Uterus (tissue), 4 donors: Measurements from ENCODE around the gene FPR1. TPM values are rescaled to one million over a fixed set of nuclear protein-coding genes. Genes with fewer than 3 reads are reported as not detected.

Source experiments
- DNase-seq, 2 donors: peaks; one replicate each; pipeline ENCODE4 v3.0.0-alpha.2; 2019 to 2020
- H3K27ac ChIP-seq, 2 donors: fragments of 200-600 bp; sonication (generic); 1 replicate in 1 of 2; 2 replicates in 1 of 2; pipeline ENCODE4 v1.5.1; 2016 to 2018
- H3K27me3 ChIP-seq, 2 donors: fragments of 200-600 bp; sonication (generic); one replicate each; pipeline ENCODE4 v1.5.1; 2018 to 2019; ENCODE audit warnings: control low read depth in 1 of 2
- H3K36me3 ChIP-seq, 2 donors: fragments of 200-600 bp; sonication (generic); one replicate each; pipeline ENCODE4 v1.5.1; 2019; ENCODE audit warnings: control low read depth in 1 of 2
- H3K4me1 ChIP-seq, 2 donors: fragments of 200-600 bp; sonication (generic); one replicate each; pipeline ENCODE4 v1.5.1; 2018 to 2019; ENCODE audit warnings: control low read depth in 1 of 2
- H3K4me3 ChIP-seq, 2 donors: fragments of 200-600 bp; sonication (generic); 1 replicate in 1 of 2; 2 replicates in 1 of 2; pipeline ENCODE4 v1.5.1; 2018 to 2019; ENCODE audit warnings: mild to moderate bottlenecking in 1 of 2
- H3K9me3 ChIP-seq, 2 donors: fragments of 200-600 bp; sonication (generic); one replicate each; pipeline ENCODE4 v1.5.1; 2019; ENCODE audit warnings: control low read depth in 1 of 2
- POLR2A ChIP-seq, 2 donors: fragments of 450-650 bp; IDR thresholded peaks; one replicate each; pipeline ENCODE4 v1.6.1; 2016; ENCODE audit warnings: antibody characterized with exemption in 2 of 2, mild to moderate bottlenecking in 1 of 2, moderate library complexity in 1 of 2
- intact Hi-C: fragments of 100-400 bp; cut with DNase I; formaldehyde crosslinking; loops from one replicate; pipeline ENCODE4 v1.15.1; 2023; ENCODE audit warnings: low total_unique reads
- total RNA-seq, 4 donors: library from RNA; depleted of rRNA in 3 of 4; stranded (reverse); fragments of >200 nt in 3 of 4; gene quantifications; one replicate each; pipeline versions ENCODE4 v1.1.0 to v1.2.4, GENCODE V29; 2014 to 2023
- TF ChIP-seq, protein P1 (sequence below), 4 experiments: fragments of 200-600 bp in 2 of 4; fragments of 450-650 bp in 2 of 4; sonication (generic) in 2 of 4; IDR thresholded peaks; one replicate each; pipeline ENCODE4 v1.5.1; 2016 to 2019; ENCODE audit warnings: antibody characterized with exemption in 4 of 4, mild to moderate bottlenecking in 2 of 4, moderate library complexity in 1 of 4
- donor health status: DM: yes; HTN: yes; CAD: no.

FPR1 gene
- total RNA-seq, 4 donors from 2014 or later: 0.51 to 58.2 (median 2.1) TPM

GRCh38 chr19:51702825-51703574, 48.7 kb downstream of the FPR1 start:
- intact Hi-C loops: no loop called here
- Histone ChIP-seq H3K4me3 (no peak overlapping the region), H3K9me3 (no peaks in the 10 kb centered on the region), H3K27me3 (no peaks in the 10 kb centered on the region), H3K36me3 (no peaks in the 10 kb centered on the region), H3K4me1 (no peaks in the 10 kb centered on the region), H3K27ac (peak overlapping the region; percentile 89 to 90)
- TF ChIP-seq POLR2A (IDR thresholded peaks at IDR 0.05): no peak
- TF ChIP-seq, protein P1, sequence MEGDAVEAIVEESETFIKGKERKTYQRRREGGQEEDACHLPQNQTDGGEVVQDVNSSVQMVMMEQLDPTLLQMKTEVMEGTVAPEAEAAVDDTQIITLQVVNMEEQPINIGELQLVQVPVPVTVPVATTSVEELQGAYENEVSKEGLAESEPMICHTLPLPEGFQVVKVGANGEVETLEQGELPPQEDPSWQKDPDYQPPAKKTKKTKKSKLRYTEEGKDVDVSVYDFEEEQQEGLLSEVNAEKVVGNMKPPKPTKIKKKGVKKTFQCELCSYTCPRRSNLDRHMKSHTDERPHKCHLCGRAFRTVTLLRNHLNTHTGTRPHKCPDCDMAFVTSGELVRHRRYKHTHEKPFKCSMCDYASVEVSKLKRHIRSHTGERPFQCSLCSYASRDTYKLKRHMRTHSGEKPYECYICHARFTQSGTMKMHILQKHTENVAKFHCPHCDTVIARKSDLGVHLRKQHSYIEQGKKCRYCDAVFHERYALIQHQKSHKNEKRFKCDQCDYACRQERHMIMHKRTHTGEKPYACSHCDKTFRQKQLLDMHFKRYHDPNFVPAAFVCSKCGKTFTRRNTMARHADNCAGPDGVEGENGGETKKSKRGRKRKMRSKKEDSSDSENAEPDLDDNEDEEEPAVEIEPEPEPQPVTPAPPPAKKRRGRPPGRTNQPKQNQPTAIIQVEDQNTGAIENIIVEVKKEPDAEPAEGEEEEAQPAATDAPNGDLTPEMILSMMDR (IDR thresholded peaks at IDR 0.05): no peak
- peak; percentile 48 to 51 for DNase-seq

DNA sequence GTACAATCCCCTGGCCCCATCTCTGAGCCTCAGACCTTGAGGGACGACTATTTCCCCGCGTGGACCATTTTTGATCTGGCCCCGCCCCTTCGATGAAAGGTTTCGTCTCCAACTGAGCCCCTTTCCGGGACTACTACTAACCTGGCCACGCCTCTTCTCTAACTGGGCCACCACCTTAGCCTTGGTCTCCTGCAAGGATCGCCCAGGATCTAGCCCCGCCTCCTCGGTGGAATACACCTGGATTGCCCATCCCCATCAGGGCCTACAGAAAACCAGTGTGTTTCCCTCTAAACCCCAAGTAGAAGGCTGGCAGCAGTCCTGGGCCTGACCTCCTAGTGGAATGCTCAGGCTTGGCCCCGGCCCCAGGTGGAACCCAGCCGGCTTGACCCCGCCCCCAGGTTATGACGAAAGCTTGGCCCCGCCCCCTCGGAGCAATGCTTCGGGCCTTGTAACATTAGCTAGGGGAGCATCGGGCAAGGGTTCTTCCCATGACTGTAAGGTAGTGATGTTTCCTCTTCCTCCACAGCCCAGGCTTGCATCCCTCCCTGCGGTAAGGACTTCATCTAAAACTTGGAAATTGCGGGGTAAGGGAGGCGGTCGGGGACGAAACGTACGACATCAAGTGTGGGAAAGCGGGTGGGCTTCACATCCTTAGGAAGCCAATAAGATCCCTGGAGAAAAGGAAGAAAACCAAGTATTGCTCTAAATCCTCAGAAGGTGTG, 49.4 kb downstream of the FPR1 start:
- intact Hi-C loops: no loop called here

GRCh38 chr19:51701468-51702100, 50.1 kb downstream of the FPR1 start:
- Histone ChIP-seq H3K36me3 (no peaks in the 10 kb centered on the region), H3K4me1 (no peaks in the 10 kb centered on the region), H3K27me3 (no peaks in the 10 kb centered on the region), H3K9me3 (no peaks in the 10 kb centered on the region), H3K4me3 (no peak overlapping the region), H3K27ac (peak overlapping the region; percentile 89 to 90)
- no peak for DNase-seq
- intact Hi-C loops: no loop called here
- TF ChIP-seq, protein P1 (IDR thresholded peaks at IDR 0.05): no peak
- no peak for TF ChIP-seq POLR2A (IDR thresholded peaks at IDR 0.05)

More for the DNA sequence above, 49.4 kb downstream of the FPR1 start:
- Histone ChIP-seq H3K27ac (peak overlapping the region; percentile 89 to 90), H3K4me1 (no peaks in the 10 kb centered on the region), H3K9me3 (no peaks in the 10 kb centered on the region), H3K36me3 (no peaks in the 10 kb centered on the region), H3K27me3 (no peaks in the 10 kb centered on the region), H3K4me3 (no peak overlapping the region)
- peak; percentile 84 to 88 for DNase-seq
- TF ChIP-seq POLR2A (IDR thresholded peaks at IDR 0.05): peak in 1 of 2 donors; percentile 15
- TF ChIP-seq, protein P1 (IDR thresholded peaks at IDR 0.05): no peak

DNA sequence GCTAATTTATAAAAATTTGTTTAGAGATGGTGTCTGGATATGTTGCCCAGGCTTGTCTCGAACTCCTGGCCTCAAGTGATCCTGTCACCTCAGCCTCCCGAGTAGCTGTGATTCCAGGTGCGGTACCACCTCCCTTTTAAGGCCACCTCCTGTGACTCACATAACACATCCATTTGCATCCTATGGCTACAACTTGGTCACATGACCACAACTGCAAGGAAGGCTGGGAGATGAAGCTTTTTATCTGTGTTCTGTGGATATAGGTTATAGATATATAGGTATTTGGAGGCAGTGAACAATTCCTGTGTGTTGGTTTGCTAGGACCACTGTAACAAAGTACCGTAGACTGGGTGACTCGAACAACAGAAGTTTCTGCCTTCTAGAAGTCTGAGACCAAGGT, 52.5 kb downstream of the FPR1 start:
- Histone ChIP-seq H3K27ac (no peak overlapping the region), H3K36me3 (no peaks in the 10 kb centered on the region), H3K27me3 (no peaks in the 10 kb centered on the region), H3K9me3 (no peaks in the 10 kb centered on the region), H3K4me1 (peaks cover 0 to 2% of the 10 kb centered on the region in 2 donors), H3K4me3 (no peak overlapping the region)
- intact Hi-C loops: no loop called here
- DNase-seq: no peak
- no peak for TF ChIP-seq POLR2A (IDR thresholded peaks at IDR 0.05)
- TF ChIP-seq, protein P1 (IDR thresholded peaks at IDR 0.05): no peak

- Histone ChIP-seq H3K9me3 (no peaks in the 10 kb centered on the region), H3K27me3 (no peaks in the 10 kb centered on the region), H3K36me3 (no peaks in the 10 kb centered on the region), H3K4me3 (no peak overlapping the region), H3K27ac (no peak overlapping the region), H3K4me1 (peaks cover 0 to 6% of the 10 kb centered on the region in 2 donors)
- no peak for DNase-seq
- intact Hi-C loops: no loop called here
- TF ChIP-seq, protein P1 (IDR thresholded peaks at IDR 0.05): no peak
- TF ChIP-seq POLR2A (IDR thresholded peaks at IDR 0.05): no peak
Measured at GRCh38 chr19:51698296-51698695, 53.4 kb downstream of the FPR1 start.
